K562 (cell line): ENCODE measurements around the gene POLR2C. TPM values are rescaled to one million over a fixed set of nuclear protein-coding genes. Genes with fewer than 3 reads are reported as not detected.

ENCODE experiments used
- ATAC-seq: fragments of 200-7000 bp; cut with Tn5 transposase; 3 replicates; pipeline ENCODE4 v1.9.1; 2020; ENCODE audit warnings: moderate library complexity
- BruUV-seq: library from RNA; stranded (reverse); fragments of 400-500 nt; replicated peaks from 2 replicates; lab custom pipeline; 2021; lab: Mats Ljungman, UMichigan
- CTCF ChIA-PET: fragments of 300-600 bp; formaldehyde crosslinking; extraction: SDS; loops from one replicate; lab custom pipeline; 2021; ENCODE audit warnings: low intra/inter-chr PET ratio; lab: Yijun Ruan, JAX
- POLR2A ChIA-PET: fragments of 300-600, 350-650 bp; sonication (Branson Sonifier 250); formaldehyde crosslinking; extraction: SDS; loops from one replicate; lab custom pipeline; 2021; ENCODE audit warnings: antibody characterized with exemption, inconsistent platforms; lab: Yijun Ruan, JAX
- DNase-seq, 4 experiments: peaks; one replicate each; pipeline versions ENCODE4 v3.0.0 to v3.0.0-alpha.2; 2011 to 2018; ENCODE audit warnings: low spot score in 3 of 4, mixed read lengths in 3 of 4; ENCODE audit errors: extremely low read depth in 1 of 4
- FAIRE-seq: peaks from 2 replicates; lab custom pipeline; 2011; peaks lifted over from hg19 to GRCh38; lab: Jason Lieb, UNC
- H2AFZ ChIP-seq: 2 replicates; pipeline ENCODE4 v1.6.0; 2011; ENCODE audit warnings: low read depth, low read length, control low read depth, inconsistent platforms
- H3K27ac ChIP-seq: fragments of 200-600 bp; 3 replicates; pipeline ENCODE4 v1.8.0; 2011; ENCODE audit warnings: low read depth, mild to moderate bottlenecking, control low read depth, inconsistent platforms, low read length, moderate library complexity, mixed read lengths; ENCODE audit errors: extremely low read depth
- H3K27me3 ChIP-seq, 2 experiments: fragments of 300-600 bp in 1 of 2; 2 replicates in 1 of 2; 3 replicates in 1 of 2; pipeline versions ENCODE4 v1.6.0 to v1.8.0; 2011; ENCODE audit warnings: inconsistent platforms in 2 of 2, low read length in 2 of 2, mild to moderate bottlenecking in 1 of 2, mixed read lengths in 1 of 2, moderate library complexity in 1 of 2; ENCODE audit not compliant: control insufficient read depth in 2 of 2, insufficient read depth in 2 of 2
- H3K36me3 ChIP-seq: fragments of 300-600 bp; 3 replicates; pipeline ENCODE4 v1.8.0; 2011; ENCODE audit warnings: mild to moderate bottlenecking, low read length, inconsistent platforms; ENCODE audit not compliant: control insufficient read depth, insufficient read depth
- H3K4me1 ChIP-seq, 2 experiments: fragments of 200-600 bp in 1 of 2; replicated peaks in 1 of 2; 2 replicates in 1 of 2; 3 replicates in 1 of 2; pipeline versions ENCODE4 v1.5.1 to v1.8.0; 2011; ENCODE audit warnings: inconsistent platforms in 2 of 2, low read length in 2 of 2, mild to moderate bottlenecking in 1 of 2, mixed read lengths in 1 of 2, moderate library complexity in 1 of 2; ENCODE audit not compliant: control insufficient read depth in 2 of 2, insufficient read depth in 2 of 2
- H3K4me2 ChIP-seq: 2 replicates; pipeline ENCODE4 v1.6.1; 2011; ENCODE audit warnings: low read length, control low read depth, inconsistent platforms, mixed read lengths; ENCODE audit not compliant: insufficient read depth
- H3K4me3 ChIP-seq: fragments of 200-600 bp; sonication (generic), shearing (Covaris generic); 2 replicates; pipeline ENCODE4 v1.5.1; 2016; ENCODE audit warnings: control low read depth, inconsistent platforms
- H3K79me2 ChIP-seq: fragments of 200-600 bp; 3 replicates; pipeline ENCODE4 v1.8.0; 2011; ENCODE audit warnings: low read length, inconsistent platforms; ENCODE audit not compliant: control insufficient read depth, insufficient read depth
- H3K9ac ChIP-seq, 2 experiments: 2 replicates each; pipeline versions ENCODE4 v1.6.0 to v1.6.1; 2011; ENCODE audit warnings: low read depth in 2 of 2, low read length in 2 of 2, control low read depth in 1 of 2, inconsistent platforms in 1 of 2, mild to moderate bottlenecking in 1 of 2, mixed read lengths in 1 of 2; ENCODE audit not compliant: insufficient read depth in 1 of 2
- H3K9me1 ChIP-seq: one replicate; pipeline ENCODE4 v1.6.0; 2011; ENCODE audit warnings: inconsistent platforms, mild to moderate bottlenecking, low read length, moderate library complexity; ENCODE audit not compliant: control insufficient read depth, insufficient read depth
- H3K9me3 ChIP-seq: replicated peaks from 2 replicates; pipeline ENCODE4 v1.5.1; 2011; ENCODE audit warnings: low read depth, low read length, inconsistent platforms; ENCODE audit not compliant: control insufficient read depth, insufficient read depth
- H4K20me1 ChIP-seq: replicated peaks from 2 replicates; pipeline ENCODE4 v1.6.1; 2011; ENCODE audit warnings: low read length, inconsistent platforms, mixed read lengths; ENCODE audit not compliant: control insufficient read depth, insufficient read depth
- DEAF1 ChIP-seq: fragments of 450-650 bp; formaldehyde crosslinking; IDR thresholded peaks from 2 replicates; pipeline ENCODE4 v1.4.0; 2020; ENCODE audit warnings: mild to moderate bottlenecking, moderate library complexity
- FOXM1 ChIP-seq, 2 experiments: fragments of 450-650 bp in 1 of 2; sonication (generic) in 1 of 2; formaldehyde crosslinking in 1 of 2; IDR thresholded peaks; 2 replicates each; pipeline versions ENCODE4 v1.6.1 to v1.9.0; 2017 to 2022; ENCODE audit warnings: low read depth in 2 of 2, mild to moderate bottlenecking in 2 of 2, missing genetic modification reagents in 1 of 2, moderate library complexity in 1 of 2
- GATAD2A ChIP-seq: fragments of 450-650 bp; IDR thresholded peaks from 2 replicates; pipeline ENCODE4 v1.6.1; 2017
- MEF2D ChIP-seq: conservative IDR thresholded peaks from 2 replicates; pipeline ENCODE4 v1.6.1; 2016; ENCODE audit warnings: low read depth, missing genetic modification characterization, missing compliant biosample characterization
- MLX ChIP-seq, 2 experiments: fragments of 450-650 bp in 1 of 2; sonication (generic) in 1 of 2; formaldehyde crosslinking; conservative IDR thresholded peaks; 2 replicates each; pipeline versions ENCODE4 v1.4.0 to v1.8.1; 2020 to 2022; ENCODE audit warnings: mild to moderate bottlenecking in 1 of 2, missing genetic modification reagents in 1 of 2
- NFIX ChIP-seq: fragments of 250-450 bp; sonication (Bioruptor Pico); IDR thresholded peaks from 2 replicates; pipeline ENCODE4 v1.4.0; 2020; ENCODE audit warnings: low read depth, mild to moderate bottlenecking, moderate library complexity
- STAT5B ChIP-seq: fragments of 250-450 bp; sonication (Bioruptor Pico); IDR thresholded peaks from 2 replicates; pipeline ENCODE4 v1.8.0; 2021; ENCODE audit warnings: mild to moderate bottlenecking, inconsistent platforms
- ZBTB5 ChIP-seq: fragments of 450-650 bp; IDR thresholded peaks from 2 replicates; pipeline ENCODE4 v1.6.1; 2017; ENCODE audit warnings: antibody characterized with exemption
- WGBS: fragments of 100-300 bp; shearing (Covaris generic); methylation state at CpG from one replicate; pipeline ENCODE4 v1.1.6; 2016; ENCODE audit warnings: low coverage, mixed read lengths; ENCODE audit not compliant: insufficient coverage; ENCODE audit errors: missing lambda C conversion rate; 5-methylcytosine and 5-hydroxymethylcytosine counted together
- in situ Hi-C: fragments of 300-500 bp; cut with MboI; formaldehyde crosslinking; loops from 4 replicates; pipeline ENCODE4 v1.15.0; 2018; ENCODE audit warnings: inconsistent platforms, mixed read lengths
- intact Hi-C: fragments of 100-400 bp; cut with micrococcal nuclease; formaldehyde crosslinking; loops from 2 replicates; pipeline ENCODE4 v1.14.2; 2022
- polyA plus RNA-seq, 8 experiments: library from polyadenylated mRNA; depleted of rRNA in 4 of 8; stranded (reverse) in 5 of 8; unstranded in 3 of 8; fragments of >200 nt; fragmentation: Nextera tagmentation in 2 of 8; fragmentation: Illumina TruSeq in 1 of 8; extraction: Ambion mirVana in 2 of 8; extraction: Trizol in 1 of 8; gene quantifications; 2 replicates each; pipeline versions ENCODE4 v1.2.1 to v1.2.3, GENCODE V29; 2011 to 2014; ENCODE audit warnings: inconsistent platforms in 1 of 8, missing spikeins in 1 of 8
- total RNA-seq, 7 experiments: library from RNA; depleted of rRNA in 6 of 7; stranded (reverse); fragments of >200 nt in 6 of 7; fragmentation: Illumina TruSeq in 2 of 7; extraction: Trizol in 2 of 7; gene quantifications; 2 replicates each; pipeline versions ENCODE4 v1.2.1 to v1.2.3, GENCODE V29; 2011 to 2021; ENCODE audit warnings: low replicate concordance in 1 of 7

Gene POLR2C
- total and polyA plus RNA-seq, 9 of the 15 experiments (the other 6 are each of a cell fraction or from before 2014, with no cell fraction given), result 70.3 to 163 (median 92.3) TPM

- intact Hi-C loops (no loop called here), in situ Hi-C loops (no loop called here)
- Histone ChIP-seq H2AFZ (no peak overlapping the region), H4K20me1 (0 out of 2 replicates have a peak, but pooled peaks cover 4% of the 10 kb centered on the region), H3K9ac (no peak overlapping the region), H3K4me3 (no peak overlapping the region), H3K79me2 (no peaks in the 10 kb centered on the region), H3K9me3 (no peaks in the 10 kb centered on the region), H3K27ac (no peak overlapping the region; the same call in 2 of the 3 replicates), H3K9me1 (peaks cover 3% of the 10 kb centered on the region), H3K4me2 (no peak overlapping the region), H3K36me3 (peaks cover 81% of the 10 kb centered on the region), H3K27me3 (no peaks in the 10 kb centered on the region), H3K4me1 (peaks cover 0 to 8% of the 10 kb centered on the region in 2 experiments; a peak in 3 of 5 replicates)
- BruUV-seq, result no TSS peak
- FAIRE-seq (peak; percentile 32), ATAC-seq (no peak), DNase-seq (no peak)
- TF ChIP-seq FOXM1 (IDR thresholded peaks at IDR 0.05; ENCODE audit: low read depth) (no peak), FOXM1 (CRISPR knock-in tag; IDR thresholded peaks at IDR 0.05; ENCODE audit: low read depth) (no peak), MLX (CRISPR knock-in tag; conservative IDR thresholded peaks at IDR 0.05) (no peak), GATAD2A (no peak), MEF2D (tag) (no peak), ZBTB5 (no peak), DEAF1 (CRISPR knock-in tag) (no peak), STAT5B (no peak), NFIX (no peak)
- 67% methylated on average over 6 of the region's 6 CpGs for WGBS
- CTCF ChIA-PET, result interaction anchor here (0.6 kb wide), 1 partner anchor 893 kb away, joined by 3 read pairs; no protein-coding TSS in a partner anchor
- POLR2A ChIA-PET, result interaction anchor here (1.1 to 1.5 kb wide), 4 partner anchors 9 to 72 kb away, joined by 3 to 7 read pairs (median 4); partner anchors contain the start of genes ADGRG5, CIAPIN1, COQ9 and POLR2C
Measured at GRCh38 chr16:57470711-57471110, 8.2 kb downstream of the POLR2C start.
